Spleen (tissue), 11 donors: ENCODE data around the gene TTLL9. TPM values are rescaled to one million over a fixed set of nuclear protein-coding genes. Genes with fewer than 3 reads are reported as not detected.

Experiments used
- DNase-seq: peaks from one replicate; pipeline ENCODE4 v3.0.0-alpha.2; 2020
- H3K27ac ChIP-seq, 8 donors: fragments of 200-600 bp; sonication (generic) in 7 of 8; 1 replicate in 4 of 8; 2 replicates in 4 of 8; pipeline versions ENCODE4 v1.5.0 to v1.8.0; 2016 to 2021; ENCODE audit warnings: inconsistent platforms in 4 of 8, mild to moderate bottlenecking in 4 of 8, moderate library complexity in 1 of 8
- H3K27me3 ChIP-seq, 7 donors: fragments of 200-600 bp; sonication (generic) in 6 of 7; replicated peaks in 1 of 7; 1 replicate in 4 of 7; 2 replicates in 3 of 7; pipeline versions ENCODE4 v1.5.0 to v1.8.0; 2016 to 2021; ENCODE audit warnings: inconsistent platforms in 3 of 7, mild to moderate bottlenecking in 1 of 7
- H3K36me3 ChIP-seq, 6 donors: fragments of 200-600 bp; sonication (generic) in 5 of 6; 1 replicate in 4 of 6; 2 replicates in 2 of 6; pipeline versions ENCODE4 v1.5.0 to v1.8.0; 2016 to 2021; ENCODE audit warnings: inconsistent platforms in 2 of 6
- H3K4me1 ChIP-seq, 6 donors: fragments of 200-600 bp; sonication (generic) in 5 of 6; 1 replicate in 3 of 6; 2 replicates in 3 of 6; pipeline versions ENCODE4 v1.5.0 to v1.8.0; 2016 to 2021; ENCODE audit warnings: inconsistent platforms in 3 of 6
- H3K4me3 ChIP-seq, 8 donors: fragments of 200-600 bp; sonication (generic) in 7 of 8; 1 replicate in 4 of 8; 2 replicates in 4 of 8; pipeline versions ENCODE4 v1.5.0 to v1.8.0; 2016 to 2021; ENCODE audit warnings: inconsistent platforms in 4 of 8, mild to moderate bottlenecking in 4 of 8, moderate library complexity in 2 of 8
- H3K9me3 ChIP-seq, 8 donors: fragments of 200-600 bp; sonication (generic) in 7 of 8; 1 replicate in 4 of 8; 2 replicates in 4 of 8; pipeline versions ENCODE4 v1.5.0 to v1.8.0; 2016 to 2021; ENCODE audit warnings: inconsistent platforms in 4 of 8
- POLR2A ChIP-seq, 3 donors: fragments of 450-650 bp; IDR thresholded peaks; one replicate each; pipeline ENCODE4 v1.5.1; 2017; ENCODE audit warnings: antibody characterized with exemption in 3 of 3, mild to moderate bottlenecking in 1 of 3
- POLR2AphosphoS5 ChIP-seq, 3 donors: sonication (generic); formaldehyde crosslinking; IDR thresholded peaks; one replicate each; pipeline ENCODE4 v1.5.1; 2017; ENCODE audit warnings: antibody characterized with exemption in 3 of 3
- WGBS, 5 donors: extraction: QIAGEN DNeasy Blood & Tissue Kit in 3 of 5; methylation state at CpG; one replicate each; pipeline versions ENCODE4 v1.1.5 to v1.1.7; 2013 to 2018; 5-methylcytosine and 5-hydroxymethylcytosine counted together
- intact Hi-C: fragments of 100-400 bp; cut with DNase I; formaldehyde crosslinking; loops from one replicate; pipeline ENCODE4 v1.15.0; 2023; ENCODE audit warnings: low total_unique reads
- polyA plus RNA-seq, 3 donors: library from polyadenylated mRNA; stranded (reverse); fragments of 200-250 nt; gene quantifications; one replicate each; pipeline ENCODE4 v1.2.1, GENCODE V29; 2013
- total RNA-seq, 7 donors: library from RNA; depleted of rRNA in 3 of 7; stranded (reverse); fragments of >200 nt in 3 of 7; fragmentation: NEBNext Ultra II Directional in 4 of 7; extraction: Animal tissue kit (Norgen Biotek cat#: 25700) in 4 of 7; gene quantifications; one replicate each; pipeline versions ENCODE4 v1.1.0 to v1.2.1, GENCODE V29; 2016 to 2021
- TF ChIP-seq, protein P1 (sequence below), 11 experiments: fragments of 200-600 bp in 7 of 11; fragments of 450-650 bp in 4 of 11; sonication (generic) in 4 of 11; IDR thresholded peaks in 8 of 11; conservative IDR thresholded peaks in 3 of 11; 1 replicate in 7 of 11; 2 replicates in 4 of 11; pipeline versions ENCODE4 v1.4.0 to v1.8.0; 2016 to 2021; ENCODE audit warnings: antibody characterized with exemption in 11 of 11, inconsistent platforms in 4 of 11, mild to moderate bottlenecking in 1 of 11
- donor health status: healthy with polysubstance abuse.
- donor health status: DM: no; HTN: no; CAD: no; lungs with moderate emphysema.
- donor health status: DM: no; HTN: no; CAD: no.
- donor health status: Bipolar disorder and iron deficiency.
- donor health status: healthy.
- donor health status: DM: no; HTN: no; CAD: no.
- donor health status: DM: yes; HTN: yes; CAD: no.

TTLL9 gene
- total and polyA plus RNA-seq, 10 donors, result 0.22 to 0.79 (median 0.33) TPM

DNA sequence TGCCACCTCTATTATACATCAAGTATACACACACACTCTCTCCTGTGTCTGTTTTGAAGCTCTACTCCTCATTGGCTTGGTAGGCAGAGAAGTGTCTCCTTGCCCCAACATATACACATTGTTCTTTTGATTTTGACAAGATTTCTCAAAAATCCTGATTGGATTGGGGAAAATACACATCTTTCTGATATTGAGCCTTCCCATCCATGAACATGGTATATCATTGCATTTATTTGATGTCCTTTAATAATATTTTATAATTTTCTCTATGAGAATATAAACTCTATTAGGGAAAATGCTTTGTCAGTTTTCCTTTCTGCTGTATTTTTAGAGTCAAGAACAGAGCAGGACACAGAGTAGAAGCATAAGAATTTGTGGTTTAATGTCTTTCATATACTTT is 7.2 kb downstream of the TTLL9 start:
- H3K9me3 ChIP-seq, result no peaks in the 10 kb centered on the region
- H3K27ac ChIP-seq, result no peak overlapping the region
- no peak for DNase-seq
- H3K4me1 ChIP-seq, result peaks cover 0 to 16% (median 8%) of the 10 kb centered on the region in 6 donors
- H3K4me3 ChIP-seq, result no peak overlapping the region
- intact Hi-C loops, result no loop called here
- no peak for TF ChIP-seq POLR2A (IDR thresholded peaks at IDR 0.05)
- peaks cover 0 to 6% (median 0%) of the 10 kb centered on the region in 7 donors for H3K27me3 ChIP-seq
- no peaks in the 10 kb centered on the region for H3K36me3 ChIP-seq

GRCh38 chr20:31879143-31879987 is 8.9 kb downstream of the TTLL9 start:
- 6 to 11% (median 8%) methylated on average over 34 to 45 of the region's 45 CpGs for WGBS, 5 donors
- intact Hi-C loops, result no loop called here
- H3K36me3 ChIP-seq, result no peaks in the 10 kb centered on the region
- peak; percentile 95 for DNase-seq
- peaks cover 0 to 6% (median 0%) of the 10 kb centered on the region in 7 donors for H3K27me3 ChIP-seq
- H3K9me3 ChIP-seq, result no peaks in the 10 kb centered on the region
- TF ChIP-seq POLR2A (IDR thresholded peaks at IDR 0.05) (peak in 1 of 3 donors; percentile 31), POLR2AphosphoS5 (IDR thresholded peaks at IDR 0.05) (peak; percentile 68 to 84 (median 72))
- TF ChIP-seq, protein P1, sequence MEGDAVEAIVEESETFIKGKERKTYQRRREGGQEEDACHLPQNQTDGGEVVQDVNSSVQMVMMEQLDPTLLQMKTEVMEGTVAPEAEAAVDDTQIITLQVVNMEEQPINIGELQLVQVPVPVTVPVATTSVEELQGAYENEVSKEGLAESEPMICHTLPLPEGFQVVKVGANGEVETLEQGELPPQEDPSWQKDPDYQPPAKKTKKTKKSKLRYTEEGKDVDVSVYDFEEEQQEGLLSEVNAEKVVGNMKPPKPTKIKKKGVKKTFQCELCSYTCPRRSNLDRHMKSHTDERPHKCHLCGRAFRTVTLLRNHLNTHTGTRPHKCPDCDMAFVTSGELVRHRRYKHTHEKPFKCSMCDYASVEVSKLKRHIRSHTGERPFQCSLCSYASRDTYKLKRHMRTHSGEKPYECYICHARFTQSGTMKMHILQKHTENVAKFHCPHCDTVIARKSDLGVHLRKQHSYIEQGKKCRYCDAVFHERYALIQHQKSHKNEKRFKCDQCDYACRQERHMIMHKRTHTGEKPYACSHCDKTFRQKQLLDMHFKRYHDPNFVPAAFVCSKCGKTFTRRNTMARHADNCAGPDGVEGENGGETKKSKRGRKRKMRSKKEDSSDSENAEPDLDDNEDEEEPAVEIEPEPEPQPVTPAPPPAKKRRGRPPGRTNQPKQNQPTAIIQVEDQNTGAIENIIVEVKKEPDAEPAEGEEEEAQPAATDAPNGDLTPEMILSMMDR (IDR thresholded peaks at IDR 0.05 in 8 of 11, conservative IDR thresholded peaks at IDR 0.05 in 3 of 11), result peak in 2 of 11 experiments; percentile 5 to 29
- H3K4me3 ChIP-seq, result peak overlapping the region; percentile 51 to 75 (median 64)
- peaks cover 0 to 16% (median 8%) of the 10 kb centered on the region in 6 donors for H3K4me1 ChIP-seq
- H3K27ac ChIP-seq, result peak overlapping the region; percentile 46 to 82 (median 61)

DNA sequence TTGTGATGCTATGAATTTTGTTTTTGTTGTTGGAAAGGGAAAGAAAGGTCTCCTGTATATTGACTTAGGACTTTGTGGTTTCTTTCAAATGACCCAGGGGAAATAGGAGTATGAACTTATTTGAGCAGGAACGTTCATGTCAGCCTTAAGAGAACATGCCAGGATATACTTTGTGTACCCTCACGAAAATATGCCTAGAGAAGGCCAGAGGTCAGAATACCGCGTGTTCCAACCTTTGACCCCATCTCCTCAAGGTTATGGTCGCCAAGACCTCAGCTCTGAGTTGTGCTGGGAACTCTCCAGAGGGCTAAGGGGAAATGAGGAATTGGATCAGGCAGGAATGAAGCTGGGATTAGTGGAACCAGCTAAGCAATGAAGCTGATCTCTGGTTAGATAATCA is 11.5 kb downstream of the TTLL9 start:
- no peak for DNase-seq
- whole genome bisulfite sequencing, 5 donors, result 65 to 74% (median 72%) methylated on average over 5 of the region's 5 CpGs
- no peaks in the 10 kb centered on the region for H3K36me3 ChIP-seq
- TF ChIP-seq, protein P1 (IDR thresholded peaks at IDR 0.05 in 8 of 11, conservative IDR thresholded peaks at IDR 0.05 in 3 of 11), result no peak
- TF ChIP-seq POLR2AphosphoS5 (IDR thresholded peaks at IDR 0.05) (no peak), POLR2A (IDR thresholded peaks at IDR 0.05) (no peak)
- H3K27me3 ChIP-seq, result peaks cover 0 to 18% (median 0%) of the 10 kb centered on the region in 7 donors
- no peaks in the 10 kb centered on the region for H3K9me3 ChIP-seq
- H3K4me3 ChIP-seq, result no peak overlapping the region
- no peak overlapping the region for H3K27ac ChIP-seq
- intact Hi-C loops, result no loop called here
- peaks cover 0 to 16% (median 8%) of the 10 kb centered on the region in 6 donors for H3K4me1 ChIP-seq

GRCh38 chr20:31883829-31884228 is 13.4 kb downstream of the TTLL9 start:
- H3K27ac ChIP-seq, result no peak overlapping the region
- H3K27me3 ChIP-seq, result peaks cover 0 to 18% (median 0%) of the 10 kb centered on the region in 7 donors
- no peak for DNase-seq
- no peaks in the 10 kb centered on the region for H3K9me3 ChIP-seq
- H3K36me3 ChIP-seq, result no peaks in the 10 kb centered on the region
- peaks cover 0 to 13% (median 8%) of the 10 kb centered on the region in 6 donors for H3K4me1 ChIP-seq
- intact Hi-C loops, result no loop called here
- no peak for TF ChIP-seq POLR2AphosphoS5 (IDR thresholded peaks at IDR 0.05)
- TF ChIP-seq POLR2A (IDR thresholded peaks at IDR 0.05), result no peak
- TF ChIP-seq, protein P1 (IDR thresholded peaks at IDR 0.05 in 8 of 11, conservative IDR thresholded peaks at IDR 0.05 in 3 of 11), result no peak
- no peak overlapping the region for H3K4me3 ChIP-seq
